Tibial nerve (tissue), 4 donors: ENCODE data around the gene C19orf12. TPM values are rescaled to one million over a fixed set of nuclear protein-coding genes. Genes with fewer than 3 reads are reported as not detected.

ENCODE experiments used
- DNase-seq, 2 donors: peaks; one replicate each; pipeline ENCODE4 v3.0.0-alpha.2; 2019; ENCODE audit warnings: low spot score in 2 of 2
- H3K27ac ChIP-seq, 4 donors: fragments of 200-600 bp; sonication (generic) in 3 of 4; one replicate each; pipeline ENCODE4 v1.5.1; 2017 to 2019; ENCODE audit warnings: mild to moderate bottlenecking in 1 of 4
- H3K27me3 ChIP-seq, 2 donors: fragments of 200-600 bp; sonication (generic) in 1 of 2; one replicate each; pipeline versions ENCODE4 v1.5.1 to v1.6.0; 2017 to 2019
- H3K36me3 ChIP-seq, 3 donors: fragments of 200-600 bp; sonication (generic); one replicate each; pipeline ENCODE4 v1.5.1; 2018 to 2019
- H3K4me1 ChIP-seq, 4 donors: fragments of 200-600 bp; sonication (generic) in 3 of 4; one replicate each; pipeline ENCODE4 v1.5.1; 2017 to 2019
- H3K4me3 ChIP-seq, 4 donors: fragments of 200-600 bp; sonication (generic) in 3 of 4; one replicate each; pipeline ENCODE4 v1.5.1; 2017 to 2019; ENCODE audit warnings: mild to moderate bottlenecking in 1 of 4, moderate library complexity in 1 of 4
- H3K9me3 ChIP-seq, 4 donors: fragments of 200-600 bp; sonication (generic) in 3 of 4; one replicate each; pipeline ENCODE4 v1.5.1; 2017 to 2019
- CTCF ChIP-seq, 5 experiments: fragments of 200-600 bp in 3 of 5; fragments of 450-650 bp in 2 of 5; sonication (generic) in 3 of 5; IDR thresholded peaks; one replicate each; pipeline ENCODE4 v1.5.1; 2016 to 2019; ENCODE audit warnings: antibody characterized with exemption in 5 of 5, mild to moderate bottlenecking in 3 of 5, moderate library complexity in 2 of 5
- EP300 ChIP-seq, 2 donors: sonication (generic); formaldehyde crosslinking; IDR thresholded peaks; one replicate each; pipeline ENCODE4 v1.6.1; 2017; ENCODE audit warnings: antibody characterized with exemption in 2 of 2, mild to moderate bottlenecking in 1 of 2
- POLR2A ChIP-seq, 2 donors: fragments of 450-650 bp; IDR thresholded peaks; one replicate each; pipeline ENCODE4 v1.6.1; 2017; ENCODE audit warnings: antibody characterized with exemption in 2 of 2, mild to moderate bottlenecking in 2 of 2, moderate library complexity in 2 of 2
- WGBS, 2 donors: methylation state at CpG; one replicate each; pipeline ENCODE4 v1.1.5; 2018; 5-methylcytosine and 5-hydroxymethylcytosine counted together
- total RNA-seq, 4 donors: library from RNA; depleted of rRNA; stranded (reverse); fragments of >200 nt; gene quantifications; one replicate each; pipeline ENCODE4 v1.1.0, GENCODE V29; 2016

The C19orf12 gene
- total RNA-seq, 4 donors from 2014 or later: 52.5 to 71.6 (median 56.7) TPM

GRCh38 chr19:29675120-29675649, 39.9 kb downstream of the C19orf12 start:
- WGBS, 2 donors: 72 to 82% methylated on average over 5 to 6 of the region's 10 CpGs
- Histone ChIP-seq H3K36me3 (peaks cover 0 to 33% (median 12%) of the 10 kb centered on the region in 3 donors), H3K4me1 (peaks cover 0 to 94% (median 71%) of the 10 kb centered on the region in 4 donors), H3K27ac (peak overlapping the region; percentile 32 to 88 (median 62)), H3K4me3 (no peak overlapping the region), H3K27me3 (no peaks in the 10 kb centered on the region), H3K9me3 (no peaks in the 10 kb centered on the region)
- no peak for DNase-seq
- TF ChIP-seq EP300 (IDR thresholded peaks at IDR 0.05) (no peak), POLR2A (IDR thresholded peaks at IDR 0.05) (no peak), CTCF (IDR thresholded peaks at IDR 0.05) (no peak)

- WGBS, 2 donors: 94 to 96% methylated on average over 25 to 26 of the region's 34 CpGs
- peak overlapping the region; percentile 32 to 88 (median 62) for H3K27ac ChIP-seq
- peaks cover 0 to 91% (median 68%) of the 10 kb centered on the region in 4 donors for H3K4me1 ChIP-seq
These were observed 40.5 kb downstream of the C19orf12 start for GRCh38 chr19:29674374-29675119.

GRCh38 chr19:29673451-29674371, 41.4 kb downstream of the C19orf12 start:
- TF ChIP-seq POLR2A (IDR thresholded peaks at IDR 0.05) (no peak), EP300 (IDR thresholded peaks at IDR 0.05) (no peak), CTCF (IDR thresholded peaks at IDR 0.05) (no peak)
- peaks cover 0 to 91% (median 66%) of the 10 kb centered on the region in 4 donors for H3K4me1 ChIP-seq
- peaks cover 0 to 37% (median 12%) of the 10 kb centered on the region in 3 donors for H3K36me3 ChIP-seq
- no peak for DNase-seq
- no peaks in the 10 kb centered on the region for H3K27me3 ChIP-seq
- no peaks in the 10 kb centered on the region for H3K9me3 ChIP-seq
- H3K27ac ChIP-seq: peak overlapping the region in 3 of 4 donors; percentile 44 to 88 (median 69)
- H3K4me3 ChIP-seq: no peak overlapping the region
- WGBS, 2 donors: 93 to 94% methylated on average over 57 of the region's 57 CpGs

More at GRCh38 chr19:29674374-29675119, 40.5 kb downstream of the C19orf12 start:
- Histone ChIP-seq H3K36me3 (peaks cover 0 to 33% (median 12%) of the 10 kb centered on the region in 3 donors), H3K4me3 (no peak overlapping the region), H3K9me3 (no peaks in the 10 kb centered on the region), H3K27me3 (no peaks in the 10 kb centered on the region)
- DNase-seq: no peak
- TF ChIP-seq CTCF (IDR thresholded peaks at IDR 0.05) (no peak), POLR2A (IDR thresholded peaks at IDR 0.05) (no peak)

- TF ChIP-seq EP300 (IDR thresholded peaks at IDR 0.05): no peak
- no peak for TF ChIP-seq POLR2A (IDR thresholded peaks at IDR 0.05)
- no peak for TF ChIP-seq CTCF (IDR thresholded peaks at IDR 0.05)
- Histone ChIP-seq H3K27me3 (no peaks in the 10 kb centered on the region), H3K9me3 (no peaks in the 10 kb centered on the region), H3K4me3 (peak overlapping the region in 1 of 4 donors; percentile 5), H3K4me1 (peaks cover 0 to 91% (median 66%) of the 10 kb centered on the region in 4 donors), H3K36me3 (peaks cover 0 to 38% (median 12%) of the 10 kb centered on the region in 3 donors), H3K27ac (peak overlapping the region in 3 of 4 donors; percentile 44 to 88 (median 64))
- 84% methylated on average over 10 to 11 of the region's 11 CpGs for WGBS, 2 donors
- DNase-seq: no peak
These were observed 42.1 kb downstream of the C19orf12 start for GRCh38 chr19:29672933-29673336.
